Right atrium auricular region (tissue), 2 donors: ENCODE measurements around the gene NEK5. TPM values are rescaled to one million over a fixed set of nuclear protein-coding genes. Genes with fewer than 3 reads are reported as not detected.
A peak's percentile ranks its signal among the peaks of the same experiment; 100 is the strongest.
"Not testable (repeated sequence)": the region's sequence is repeated elsewhere in the genome, so short reads cannot be mapped to it uniquely, and the experiment has no call there.

Experiments
- DNase-seq: peaks from one replicate; pipeline ENCODE4 v3.0.0-alpha.2; 2019; ENCODE audit warnings: low spot score
- H3K27ac ChIP-seq, 2 donors: fragments of 200-600 bp; sonication (generic); 1 replicate in 1 of 2; 2 replicates in 1 of 2; pipeline ENCODE4 v1.5.1; 2016 to 2019
- H3K27me3 ChIP-seq, 2 donors: fragments of 200-600 bp; sonication (generic); one replicate each; pipeline versions ENCODE4 v1.5.1 to v1.6.0; 2017 to 2019
- H3K36me3 ChIP-seq: fragments of 200-600 bp; sonication (generic); one replicate; pipeline ENCODE4 v1.5.1; 2016
- H3K4me1 ChIP-seq, 2 donors: fragments of 200-600 bp; sonication (generic); one replicate each; pipeline versions ENCODE4 v1.5.1 to v1.6.0; 2017 to 2019
- H3K4me3 ChIP-seq, 2 donors: fragments of 200-600 bp; sonication (generic); 1 replicate in 1 of 2; 2 replicates in 1 of 2; pipeline ENCODE4 v1.5.1; 2017 to 2019; ENCODE audit warnings: mild to moderate bottlenecking in 1 of 2, moderate library complexity in 1 of 2
- H3K9me3 ChIP-seq, 2 donors: fragments of 200-600 bp; sonication (generic); one replicate each; pipeline ENCODE4 v1.5.1; 2019
- total RNA-seq, 2 donors: library from RNA; depleted of rRNA; stranded (reverse); fragments of >200 nt; gene quantifications; one replicate each; pipeline ENCODE4 v1.1.0, GENCODE V29; 2016
- TF ChIP-seq, protein P1 (sequence below), 2 donors: fragments of 200-600 bp; sonication (generic); IDR thresholded peaks; one replicate each; pipeline ENCODE4 v1.5.1; 2019; ENCODE audit warnings: antibody characterized with exemption in 2 of 2

The NEK5 gene
- total RNA-seq, 2 donors from 2014 or later: 0.55 to 1.1 TPM

DNA sequence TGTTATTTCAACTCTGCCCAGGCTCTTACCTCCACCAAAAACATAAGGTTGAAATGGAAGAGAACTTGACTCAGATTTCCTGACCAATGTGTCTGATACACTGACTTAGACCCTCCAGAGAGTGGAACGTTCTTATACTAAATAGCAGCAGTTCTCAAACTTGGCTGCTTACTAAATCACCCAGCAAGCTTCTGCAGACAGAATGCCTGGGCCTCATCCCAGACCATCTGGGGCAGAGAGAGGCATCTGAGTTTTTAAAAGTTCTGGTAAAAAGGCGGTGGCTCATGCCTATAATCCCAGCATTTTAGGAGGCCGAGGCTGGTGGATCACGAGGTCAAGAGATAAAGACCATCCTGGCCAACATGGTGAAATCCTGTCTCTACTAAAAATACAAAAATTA is 46.3 kb downstream of the NEK5 start:
- Histone ChIP-seq H3K36me3 (no peaks in the 10 kb centered on the region), H3K4me1 (no peaks in the 10 kb centered on the region), H3K27ac (no peak overlapping the region), H3K4me3 (no peak overlapping the region), H3K9me3 (no peaks in the 10 kb centered on the region), H3K27me3 (no peaks in the 10 kb centered on the region)
- DNase-seq: no peak
- TF ChIP-seq, protein P1, sequence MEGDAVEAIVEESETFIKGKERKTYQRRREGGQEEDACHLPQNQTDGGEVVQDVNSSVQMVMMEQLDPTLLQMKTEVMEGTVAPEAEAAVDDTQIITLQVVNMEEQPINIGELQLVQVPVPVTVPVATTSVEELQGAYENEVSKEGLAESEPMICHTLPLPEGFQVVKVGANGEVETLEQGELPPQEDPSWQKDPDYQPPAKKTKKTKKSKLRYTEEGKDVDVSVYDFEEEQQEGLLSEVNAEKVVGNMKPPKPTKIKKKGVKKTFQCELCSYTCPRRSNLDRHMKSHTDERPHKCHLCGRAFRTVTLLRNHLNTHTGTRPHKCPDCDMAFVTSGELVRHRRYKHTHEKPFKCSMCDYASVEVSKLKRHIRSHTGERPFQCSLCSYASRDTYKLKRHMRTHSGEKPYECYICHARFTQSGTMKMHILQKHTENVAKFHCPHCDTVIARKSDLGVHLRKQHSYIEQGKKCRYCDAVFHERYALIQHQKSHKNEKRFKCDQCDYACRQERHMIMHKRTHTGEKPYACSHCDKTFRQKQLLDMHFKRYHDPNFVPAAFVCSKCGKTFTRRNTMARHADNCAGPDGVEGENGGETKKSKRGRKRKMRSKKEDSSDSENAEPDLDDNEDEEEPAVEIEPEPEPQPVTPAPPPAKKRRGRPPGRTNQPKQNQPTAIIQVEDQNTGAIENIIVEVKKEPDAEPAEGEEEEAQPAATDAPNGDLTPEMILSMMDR (IDR thresholded peaks at IDR 0.05): no peak

DNA sequence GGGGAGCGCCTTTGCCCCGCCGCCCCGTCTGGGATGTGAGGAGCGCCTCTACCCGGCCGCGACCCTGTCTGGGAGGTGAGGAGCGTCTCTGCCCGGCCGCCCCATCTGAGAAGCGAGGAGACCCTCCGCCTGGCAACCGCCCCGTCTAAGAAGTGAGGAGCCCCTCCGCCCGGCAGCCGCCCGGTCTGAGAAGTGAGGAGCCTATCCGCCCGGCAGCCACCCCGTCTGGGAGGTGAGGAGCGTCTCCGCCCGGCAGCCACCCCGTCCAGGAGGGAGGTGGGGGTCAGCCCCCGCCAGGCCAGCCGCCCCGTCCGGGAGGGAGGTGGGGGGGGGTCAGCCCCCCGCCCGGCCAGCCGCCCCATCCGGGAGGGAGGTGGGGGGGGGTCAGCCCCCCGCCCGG is 49.0 kb downstream of the NEK5 start:
- not testable (repeated sequence) for DNase-seq, H3K27me3 ChIP-seq, H3K9me3 ChIP-seq, H3K27ac ChIP-seq, H3K4me1 ChIP-seq, H3K4me3 ChIP-seq, H3K36me3 ChIP-seq

DNA sequence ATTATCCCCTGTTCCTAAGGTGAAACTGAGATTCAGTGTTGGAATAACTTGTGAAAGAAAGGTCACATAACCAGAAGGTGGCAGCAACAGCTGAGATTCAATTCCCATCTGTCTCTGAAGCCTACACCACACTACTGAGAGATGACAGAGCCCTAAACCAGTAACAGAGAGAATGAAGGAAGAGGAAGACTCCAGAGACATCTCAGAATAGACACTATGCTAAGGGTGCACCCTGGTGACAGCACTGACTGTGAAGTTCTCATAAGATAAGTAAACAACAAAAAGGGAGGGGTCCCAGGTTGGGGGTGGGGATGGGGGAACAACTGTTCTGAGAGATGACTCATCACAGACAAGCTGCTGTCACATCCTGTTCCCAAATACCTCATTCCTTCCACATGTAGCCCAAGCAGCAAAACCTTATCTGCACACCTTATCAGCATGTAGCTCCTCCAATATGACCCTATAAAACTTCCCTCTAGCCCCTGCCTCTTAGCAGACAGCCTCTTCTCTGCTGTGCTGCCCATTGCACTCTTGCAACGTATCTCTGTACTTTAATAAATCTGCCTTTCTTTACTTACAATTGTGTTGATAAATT is 57.8 kb downstream of the NEK5 start:
- Histone ChIP-seq H3K36me3 (no peaks in the 10 kb centered on the region), H3K9me3 (peaks cover 0 to 22% of the 10 kb centered on the region in 2 donors), H3K27ac (no peak overlapping the region), H3K4me3 (no peak overlapping the region), H3K27me3 (no peaks in the 10 kb centered on the region), H3K4me1 (no peaks in the 10 kb centered on the region)
- no peak for DNase-seq
- TF ChIP-seq, protein P1 (IDR thresholded peaks at IDR 0.05): peak in 1 of 2 donors; percentile 11

DNA sequence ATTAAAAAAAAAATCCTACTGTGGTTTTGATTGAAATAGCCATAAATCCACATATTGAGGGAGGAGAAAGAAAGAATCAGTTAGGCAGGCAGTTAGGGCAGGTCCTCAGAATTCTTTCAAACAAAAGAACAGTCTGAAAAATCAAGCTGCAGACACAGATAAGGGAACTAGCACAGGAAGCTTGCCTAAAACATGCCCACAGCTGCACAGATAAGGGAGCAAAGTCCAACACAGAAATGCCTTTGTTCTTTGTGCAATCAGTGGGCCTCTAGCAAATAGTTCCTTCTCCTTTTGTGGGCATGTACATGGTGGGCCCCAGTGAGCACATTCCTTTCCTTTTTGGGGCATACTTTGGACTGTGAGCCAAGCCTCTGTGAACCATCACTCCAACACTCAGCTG is 61.6 kb downstream of the NEK5 start:
- no peak overlapping the region for H3K27ac ChIP-seq
- H3K4me3 ChIP-seq: no peak overlapping the region
- DNase-seq: no peak
- TF ChIP-seq, protein P1 (IDR thresholded peaks at IDR 0.05): no peak
- no peaks in the 10 kb centered on the region for H3K4me1 ChIP-seq
- H3K9me3 ChIP-seq: peaks cover 0 to 33% of the 10 kb centered on the region in 2 donors
- H3K27me3 ChIP-seq: no peaks in the 10 kb centered on the region
- H3K36me3 ChIP-seq: no peaks in the 10 kb centered on the region

DNA sequence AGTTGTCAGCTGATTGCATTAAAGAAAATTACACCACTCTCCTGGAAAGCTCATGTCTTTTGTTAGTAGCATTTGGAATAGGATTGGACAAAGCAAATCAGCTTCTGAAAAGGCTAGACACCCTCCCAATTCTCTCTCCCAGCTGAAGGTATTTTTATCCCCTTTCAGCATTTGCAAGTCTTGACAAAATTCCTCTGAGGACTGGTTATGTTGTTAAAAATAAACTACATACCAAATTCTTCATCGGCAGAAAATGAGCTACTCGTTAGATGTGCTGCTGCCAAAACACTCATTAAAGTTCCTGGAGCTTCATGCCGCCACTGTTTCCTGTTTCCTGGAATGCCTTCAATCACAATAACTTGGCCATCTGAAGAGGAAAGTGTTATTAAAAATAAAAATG is 67.3 kb downstream of the NEK5 start:
- no peak for DNase-seq
- H3K27ac ChIP-seq: peak overlapping the region in 1 of 2 donors; percentile 38
- H3K36me3 ChIP-seq: no peaks in the 10 kb centered on the region
- no peak overlapping the region for H3K4me3 ChIP-seq
- peaks cover 0 to 6% of the 10 kb centered on the region in 2 donors for H3K4me1 ChIP-seq
- peaks cover 0 to 16% of the 10 kb centered on the region in 2 donors for H3K9me3 ChIP-seq
- H3K27me3 ChIP-seq: no peaks in the 10 kb centered on the region
- TF ChIP-seq, protein P1 (IDR thresholded peaks at IDR 0.05): no peak

DNA sequence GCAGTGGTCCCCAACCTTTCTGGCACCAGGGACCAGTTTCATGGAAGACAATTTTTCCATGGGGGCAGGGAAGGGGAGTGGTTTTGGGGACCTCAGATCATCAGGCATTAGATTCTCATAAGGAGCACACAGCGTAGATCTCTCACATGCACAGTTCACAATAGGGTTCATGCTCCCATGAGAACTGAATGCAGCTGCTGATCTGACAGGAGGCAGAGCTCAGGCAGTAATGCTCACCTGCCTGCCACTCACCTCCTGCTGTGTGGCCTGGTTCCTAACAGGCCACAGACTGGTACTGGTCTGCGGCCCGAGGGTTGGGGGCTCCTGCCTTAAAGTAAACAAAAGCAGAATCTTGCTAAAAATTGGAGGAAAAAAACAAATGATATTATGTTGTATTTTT is 67.8 kb downstream of the NEK5 start:
- Histone ChIP-seq H3K9me3 (peaks cover 0 to 11% of the 10 kb centered on the region in 2 donors), H3K27ac (peak overlapping the region in 1 of 2 donors; percentile 38)
- not testable (repeated sequence) for H3K4me3 ChIP-seq, DNase-seq, H3K36me3 ChIP-seq, H3K27me3 ChIP-seq, H3K4me1 ChIP-seq

DNA sequence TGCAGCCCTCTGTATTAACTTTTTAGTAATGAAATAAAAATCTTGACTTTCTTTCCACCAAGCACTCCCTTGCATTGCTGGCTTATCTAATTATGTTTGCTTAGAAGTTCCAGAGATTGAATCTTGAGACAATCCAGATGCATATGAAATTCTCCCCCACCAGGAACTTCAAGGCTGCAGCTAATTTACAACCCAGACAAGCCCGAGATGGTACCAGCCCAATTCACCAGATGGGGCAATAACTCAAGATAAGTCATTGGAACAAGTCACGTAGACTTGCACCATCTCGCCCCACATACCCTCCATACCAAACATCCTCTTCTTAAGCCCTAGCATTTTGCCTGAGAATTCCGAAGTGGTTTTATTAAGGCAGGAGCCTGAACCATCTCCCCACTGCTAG is 75.4 kb downstream of the NEK5 start:
- Histone ChIP-seq H3K36me3 (no peaks in the 10 kb centered on the region), H3K4me3 (no peak overlapping the region)
- no peak for DNase-seq

More for the DNA sequence above, 75.4 kb downstream of the NEK5 start:
- TF ChIP-seq, protein P1 (IDR thresholded peaks at IDR 0.05): no peak
- Histone ChIP-seq H3K27me3 (no peaks in the 10 kb centered on the region), H3K9me3 (no peaks in the 10 kb centered on the region), H3K27ac (no peak overlapping the region), H3K4me1 (no peaks in the 10 kb centered on the region)
